ENCODE data around the gene SLC52A3.
"Not testable (repeated sequence)": the region's sequence is repeated elsewhere in the genome, so short reads cannot be mapped to it uniquely, and the experiment has no call there.

SLC52A3 gene

DNA sequence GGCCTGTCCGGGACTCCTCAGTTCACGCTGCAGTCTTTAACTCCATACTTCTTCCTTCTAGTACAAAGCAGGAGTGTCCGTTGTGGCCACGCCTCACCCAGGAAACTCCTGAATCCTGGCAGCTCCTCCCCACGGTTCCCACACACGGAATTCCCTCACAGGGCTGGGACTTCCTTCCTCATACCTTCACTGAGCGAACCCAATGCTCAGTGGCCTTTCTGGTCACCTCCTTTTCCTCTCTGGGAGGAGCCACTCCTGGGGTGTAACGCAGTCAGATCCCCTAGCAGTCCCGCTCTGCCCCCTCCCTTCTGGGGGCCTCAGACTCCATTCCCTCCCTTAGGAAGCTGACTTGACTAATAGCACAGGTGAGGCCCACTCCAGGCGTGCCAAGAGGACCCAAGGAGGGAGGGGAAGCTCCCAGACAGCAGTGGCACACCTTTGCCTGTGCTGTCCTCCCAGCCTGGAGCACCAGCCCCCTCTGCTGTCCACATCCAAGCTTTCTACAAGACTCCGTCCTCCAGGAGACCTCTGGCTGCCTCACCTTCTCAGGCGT, at the start of gene SLC52A3:
TSS of gene SLC52A3 (minus strand) at position 75 of the 553 bp plus-strand sequence. CDS start 2,726 bp downstream, outside the sequence.
- DNase-seq: no peak

DNA sequence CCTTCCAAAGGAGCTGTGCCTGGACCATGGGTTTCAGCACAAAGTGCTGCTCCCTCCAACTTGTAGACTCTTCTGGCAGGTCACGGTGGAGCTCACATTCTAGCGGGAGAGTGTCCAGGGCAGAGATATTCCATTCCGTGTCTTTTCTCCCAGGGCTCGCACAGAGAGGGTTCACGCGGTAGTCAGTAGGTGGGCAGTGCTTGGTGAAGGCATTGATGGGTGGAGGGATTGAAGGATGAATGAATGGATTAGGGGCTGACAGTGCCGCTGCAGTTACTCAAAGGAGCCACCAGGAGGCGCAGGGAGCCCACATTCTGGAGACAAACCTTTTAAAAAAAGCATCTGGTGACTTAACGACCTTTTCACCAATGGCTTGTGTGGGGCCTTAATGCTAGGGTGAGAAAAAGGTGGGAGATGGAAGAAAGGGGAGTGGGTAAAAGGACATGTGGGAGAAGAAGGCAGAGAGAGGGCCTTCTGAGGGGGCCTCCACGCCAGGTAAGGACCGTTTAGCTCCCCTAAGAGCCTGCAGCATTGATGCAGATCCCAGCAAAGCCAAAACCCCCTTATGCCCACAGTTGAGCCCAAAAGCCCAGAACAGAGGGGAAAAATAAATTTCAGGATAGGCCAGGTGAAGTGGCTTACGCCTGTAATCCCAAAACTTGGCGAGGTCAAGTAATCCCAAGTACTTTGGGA, 47.8 kb upstream of the SLC52A3 start:
- peak; percentile 20 for DNase-seq

DNA sequence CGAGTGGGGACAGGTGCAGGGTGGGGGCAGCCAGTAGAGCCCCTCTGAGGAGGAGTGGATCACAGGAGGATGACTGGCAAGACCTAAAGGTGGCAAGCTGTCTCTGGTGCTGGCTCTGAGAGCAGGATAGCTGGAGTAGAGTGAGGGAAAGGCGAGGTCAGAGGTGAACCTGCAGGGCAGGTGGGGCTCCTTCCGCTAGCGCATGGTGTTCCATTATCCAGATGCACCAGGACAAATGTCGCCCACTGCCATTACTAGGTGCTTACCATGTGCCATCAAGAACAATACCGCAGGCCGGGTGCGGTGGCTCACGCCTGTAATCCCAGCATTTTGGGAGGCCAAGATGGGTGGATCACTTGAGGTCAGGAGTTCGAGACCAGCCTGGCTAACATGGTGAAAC, 46.9 kb upstream of the SLC52A3 start:
- no peak for DNase-seq

DNA sequence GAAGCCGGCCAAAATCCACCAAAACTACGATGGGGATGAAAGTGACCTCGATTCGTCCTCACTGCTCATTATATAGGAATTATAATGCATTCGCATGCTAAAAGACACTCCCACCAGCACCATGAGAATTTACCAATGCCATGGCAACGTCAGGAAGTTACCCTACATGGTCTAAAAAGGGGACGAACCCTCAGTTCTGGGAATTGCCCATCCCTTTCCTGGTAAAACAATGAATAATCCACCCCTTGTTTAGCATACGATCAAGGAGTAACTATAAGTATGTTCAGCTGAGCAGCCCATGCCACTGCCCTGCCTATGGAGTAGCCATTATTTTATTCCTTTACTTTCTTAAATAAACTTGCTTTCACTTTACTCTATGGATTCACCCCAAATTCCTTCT, 45.1 kb upstream of the SLC52A3 start:
- DNase-seq: no peak

DNA sequence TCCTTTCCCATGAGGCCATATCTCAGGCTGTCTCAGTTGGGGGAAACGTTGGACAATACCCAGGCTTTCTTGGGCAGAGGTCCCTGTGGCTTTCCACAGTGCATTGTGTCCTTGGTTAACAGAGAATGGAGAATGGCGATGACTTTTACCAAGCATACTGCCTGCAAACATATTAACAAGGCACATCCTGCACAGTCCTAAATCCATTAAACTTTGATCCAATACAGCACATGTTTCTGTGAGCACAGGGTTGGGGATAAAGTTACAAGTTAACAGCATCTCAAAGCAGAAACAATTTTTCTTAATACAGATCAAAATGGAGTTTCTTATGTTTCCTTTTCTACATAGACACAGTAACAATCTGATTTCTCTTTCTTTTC, 44.1 kb upstream of the SLC52A3 start:
- DNase-seq: not testable (repeated sequence)

DNA sequence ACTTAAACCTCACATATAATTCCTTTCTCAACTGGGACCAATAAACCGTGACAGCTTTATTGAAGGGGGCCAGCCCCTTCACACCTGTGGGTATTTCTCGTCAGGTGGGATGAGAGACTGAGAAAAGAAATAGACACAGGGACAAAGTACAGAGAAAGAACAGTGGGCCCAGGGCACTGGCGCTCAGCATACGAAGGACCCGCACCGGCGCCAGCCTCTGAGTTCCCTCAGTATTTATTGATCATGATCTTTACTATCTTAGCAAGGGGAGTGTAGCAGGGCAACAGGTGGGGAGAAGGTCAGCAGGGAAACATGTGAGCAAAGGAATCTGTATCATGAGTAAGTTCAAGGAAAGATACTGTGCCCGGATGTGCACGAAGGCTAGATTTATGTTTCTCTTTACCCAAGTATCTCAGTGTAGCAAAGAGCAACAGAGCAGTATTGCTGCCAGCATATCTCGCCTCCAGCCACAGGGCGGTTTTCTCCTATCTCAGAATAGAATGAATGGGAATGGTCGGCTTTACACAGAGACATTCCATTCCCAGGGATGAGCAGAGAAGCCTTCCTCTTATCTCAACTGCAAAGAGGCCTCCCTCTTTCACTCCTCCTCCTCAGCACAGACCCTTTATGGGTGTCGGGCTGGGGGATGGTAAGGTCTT, 43.6 kb upstream of the SLC52A3 start:
- not testable (repeated sequence) for DNase-seq

DNA sequence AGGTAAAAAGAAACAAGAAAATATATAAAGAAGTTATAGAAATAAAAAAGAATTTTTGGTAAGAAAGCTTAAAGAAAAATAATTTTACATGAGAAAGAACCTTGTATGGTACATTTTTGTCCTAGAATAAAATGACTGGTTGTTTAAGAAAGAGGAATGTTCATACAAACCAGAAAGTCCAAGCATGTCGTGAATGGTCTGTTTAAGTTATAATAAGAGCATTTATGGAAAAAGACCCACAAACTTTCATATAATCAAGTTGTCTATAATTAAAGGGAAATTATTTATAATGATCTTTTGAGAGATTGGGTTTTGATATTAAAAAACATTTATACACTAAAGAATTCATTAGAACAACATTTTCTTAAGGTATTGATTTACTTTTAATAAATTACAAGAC, 37.4 kb upstream of the SLC52A3 start:
- no peak for DNase-seq

DNA sequence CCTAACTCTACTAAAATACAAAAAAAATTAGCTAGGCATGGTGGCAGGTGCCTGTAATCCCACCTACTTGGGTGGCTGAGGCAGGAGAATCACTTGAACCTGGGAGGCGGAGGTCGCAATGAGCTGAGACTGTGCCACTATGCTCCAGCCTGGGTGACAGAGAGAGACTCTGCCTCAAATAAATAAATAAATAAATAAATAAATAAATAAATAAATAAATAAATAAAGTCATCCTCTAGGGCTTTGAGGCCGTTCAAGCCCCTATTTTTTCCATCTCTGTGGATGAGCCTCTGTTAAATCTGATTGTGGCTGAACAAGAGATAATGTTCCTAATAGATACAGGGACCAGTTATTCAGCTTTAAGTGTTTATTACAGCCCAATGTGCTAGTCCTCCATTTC, 33.4 kb upstream of the SLC52A3 start:
- no peak for DNase-seq

DNA sequence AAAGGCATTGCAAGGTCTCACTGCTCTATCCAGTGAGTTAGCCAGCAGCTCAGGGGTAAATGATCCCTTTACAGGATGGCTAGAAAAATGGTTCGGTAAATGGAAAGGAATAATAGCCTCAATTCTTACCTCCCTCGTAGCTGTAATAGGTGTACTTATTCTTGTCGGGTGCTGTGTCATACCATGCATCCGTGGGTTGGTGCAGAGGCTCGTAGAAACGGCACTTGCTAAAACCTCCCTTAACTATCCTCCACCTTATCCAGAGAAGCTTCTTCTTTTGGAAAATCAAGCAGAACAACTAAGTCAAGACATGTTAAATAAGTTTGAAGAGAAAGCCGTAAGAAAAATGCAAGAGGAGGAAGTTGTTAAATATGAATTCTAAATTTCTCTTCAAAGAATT, 31.7 kb upstream of the SLC52A3 start:
- DNase-seq: not testable (repeated sequence)

DNA sequence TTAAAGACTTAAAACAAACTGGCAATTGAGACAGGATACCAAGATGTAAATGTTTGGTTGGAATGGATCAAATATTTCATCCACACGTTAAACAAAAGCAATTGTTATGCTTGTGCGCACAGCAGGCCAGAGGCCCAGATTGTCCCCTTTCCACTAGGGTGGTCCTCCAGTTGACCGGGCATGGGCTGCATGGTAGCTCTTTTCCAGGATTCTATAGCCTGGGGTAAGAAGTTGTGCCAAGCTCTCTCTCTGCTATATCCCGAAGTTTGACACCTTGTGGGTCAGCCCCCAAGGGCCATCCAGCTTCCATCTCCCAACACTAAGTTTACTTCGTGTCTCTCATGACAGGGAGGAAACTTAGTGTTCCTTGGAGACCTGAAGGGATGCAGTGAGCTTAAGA, 30.4 kb upstream of the SLC52A3 start:
- not testable (repeated sequence) for DNase-seq

DNA sequence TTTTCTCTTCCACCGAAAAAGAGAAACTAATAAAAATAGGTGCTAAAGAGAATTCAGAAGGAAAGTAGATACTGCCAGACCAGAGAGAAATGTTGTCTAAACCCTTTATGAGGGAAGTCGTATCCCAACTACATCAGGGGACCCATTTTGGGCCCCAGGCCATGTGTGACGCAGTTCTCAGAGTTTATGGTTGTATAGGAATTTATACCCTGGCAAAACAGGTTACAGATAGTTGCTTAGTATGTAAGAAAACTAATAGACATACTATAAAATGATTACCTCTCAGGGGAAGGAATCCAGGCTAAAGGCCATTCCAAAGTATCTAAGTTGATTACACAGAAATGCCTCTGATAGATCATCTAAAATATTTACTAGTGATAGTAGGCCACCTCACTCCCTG, 28.6 kb upstream of the SLC52A3 start:
- DNase-seq: no peak

DNA sequence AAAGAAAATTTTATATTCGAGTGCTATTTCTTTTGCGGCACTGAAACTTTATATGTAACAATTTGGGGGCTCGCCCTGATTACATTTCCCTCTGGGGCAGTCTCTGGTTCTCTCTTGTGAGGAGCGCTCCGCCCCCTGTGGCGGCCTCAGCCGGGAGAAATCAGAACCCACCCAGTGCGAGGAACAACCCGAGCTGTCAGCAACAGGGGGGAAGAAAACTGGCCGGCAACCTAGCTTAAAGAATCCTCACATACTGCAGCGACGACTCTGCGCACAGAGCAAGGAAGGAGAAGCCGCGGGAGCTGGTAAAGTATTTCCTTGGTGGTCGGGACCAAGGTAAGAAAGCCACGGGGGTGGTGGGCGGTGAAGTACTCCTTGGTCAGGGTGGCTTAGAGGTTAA, 23.9 kb upstream of the SLC52A3 start:
- no peak for DNase-seq

DNA sequence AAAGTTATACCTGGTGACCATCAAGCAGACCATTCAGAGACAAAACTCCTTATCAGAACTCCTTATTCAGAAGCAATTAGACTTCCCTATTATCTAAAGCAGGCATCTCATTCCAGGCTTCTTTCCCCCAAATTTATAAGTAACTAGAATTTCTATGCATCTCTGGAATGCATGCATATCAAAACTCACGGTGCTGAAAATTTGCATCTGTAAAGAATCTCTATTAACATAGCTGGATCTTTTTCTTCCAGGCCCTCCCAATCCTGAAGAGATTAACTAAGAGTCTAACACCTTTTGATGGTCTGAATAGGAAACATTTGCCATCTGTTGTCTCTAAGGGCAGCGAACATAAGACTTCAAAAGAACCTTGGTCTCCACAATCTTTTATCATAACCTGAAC, 22.8 kb upstream of the SLC52A3 start:
- DNase-seq: no peak

DNA sequence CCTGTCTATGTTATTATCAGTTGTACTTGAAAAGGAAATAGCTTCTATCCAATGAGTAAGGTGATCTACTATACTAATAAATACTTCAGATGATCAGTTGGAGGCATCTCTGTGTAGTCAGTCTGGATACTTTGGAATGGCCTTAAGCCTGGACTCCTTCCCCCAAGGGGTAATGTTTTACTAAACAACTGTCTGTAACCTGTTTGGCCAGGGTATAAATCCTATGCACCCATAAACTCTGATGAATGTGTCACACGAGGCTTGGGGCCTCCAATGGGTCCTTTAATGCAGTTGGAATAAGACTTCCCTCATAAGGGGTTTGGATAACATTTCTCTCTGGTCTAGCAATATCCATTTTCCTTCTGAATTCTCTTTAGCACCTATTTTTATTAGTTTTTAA, 19.5 kb upstream of the SLC52A3 start:
- DNase-seq: no peak

DNA sequence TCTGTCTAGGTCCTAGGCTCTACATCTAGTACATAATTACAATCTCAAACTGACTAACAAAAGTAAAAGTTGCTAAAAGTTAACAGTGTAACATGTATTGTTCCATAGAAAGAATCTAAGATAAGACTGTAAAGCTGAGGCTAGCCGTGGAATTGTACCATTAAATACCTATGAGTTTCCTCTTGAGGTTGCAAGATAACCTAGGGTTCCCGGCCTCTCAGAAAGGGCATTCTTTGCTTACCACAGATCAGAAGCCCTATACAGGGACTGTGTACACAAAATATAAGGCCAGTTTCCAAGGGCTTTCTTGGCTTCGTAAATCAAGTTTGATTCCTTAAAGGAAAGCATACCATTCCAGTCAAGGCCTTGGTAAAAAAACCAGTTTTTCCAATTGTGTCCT, 11.5 kb upstream of the SLC52A3 start:
- no peak for DNase-seq

DNA sequence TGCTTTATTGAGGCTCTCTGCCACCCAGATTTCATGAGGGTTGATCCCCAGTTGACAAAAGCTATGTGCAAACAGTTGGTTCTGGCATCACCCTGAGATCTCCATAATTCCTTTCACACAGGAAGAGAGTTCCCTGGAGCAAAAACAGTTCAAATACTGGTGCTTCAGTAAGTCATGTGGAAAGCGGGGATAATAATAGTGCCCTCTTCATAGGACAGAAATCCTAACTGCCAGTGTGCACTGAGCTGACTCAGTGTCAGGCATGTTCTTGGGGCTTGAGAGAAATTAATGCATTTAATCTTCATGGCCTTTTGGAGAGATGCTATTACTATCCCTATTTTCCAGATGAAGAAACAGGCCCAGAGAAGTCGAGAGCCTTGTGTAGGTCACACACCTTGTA, 7.9 kb upstream of the SLC52A3 start:
- DNase-seq: no peak

DNA sequence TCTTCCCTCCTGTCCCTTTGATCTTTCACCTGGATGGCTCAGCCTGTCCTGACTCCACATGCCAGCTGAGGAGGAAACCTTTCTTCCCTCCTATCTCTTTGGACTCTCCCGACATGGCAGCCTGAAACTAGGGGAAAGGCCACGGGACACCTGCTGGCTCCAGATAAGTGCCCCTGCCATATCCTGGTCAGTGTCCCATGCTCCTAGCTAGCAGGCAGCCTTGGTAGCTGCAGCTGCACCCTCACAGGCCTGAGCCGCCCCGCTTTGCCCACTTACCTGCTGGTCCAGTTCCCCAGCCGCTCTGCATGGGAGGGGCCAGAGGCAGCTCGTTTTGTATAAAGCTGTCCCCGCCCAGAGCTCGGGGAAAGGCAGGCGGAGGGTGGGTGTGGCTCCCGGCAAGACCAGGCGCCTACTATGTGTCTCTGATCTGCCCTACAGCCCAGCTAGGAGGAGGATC, 7.4 kb upstream of the SLC52A3 start:
- DNase-seq: no peak

DNA sequence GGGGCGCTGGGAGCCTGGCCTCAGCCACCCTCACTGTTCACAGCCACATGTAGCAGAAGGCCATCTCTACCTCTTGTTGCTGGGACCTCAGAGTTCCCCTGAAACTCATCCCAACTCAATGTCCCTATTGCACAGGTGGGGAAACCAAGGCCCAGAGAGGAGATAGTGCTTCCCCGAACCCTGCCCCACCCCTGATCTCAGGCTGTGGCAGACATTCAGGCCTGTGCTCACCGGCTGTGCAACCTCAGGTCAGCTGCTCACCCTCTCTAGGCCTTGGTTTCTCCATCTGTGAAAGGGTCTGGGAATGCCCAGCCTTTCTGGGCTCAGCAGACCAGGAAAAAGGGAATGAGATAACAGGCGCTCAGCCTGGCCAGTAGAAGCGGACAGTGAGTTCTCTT, 6.4 kb upstream of the SLC52A3 start:
- no peak for DNase-seq

DNA sequence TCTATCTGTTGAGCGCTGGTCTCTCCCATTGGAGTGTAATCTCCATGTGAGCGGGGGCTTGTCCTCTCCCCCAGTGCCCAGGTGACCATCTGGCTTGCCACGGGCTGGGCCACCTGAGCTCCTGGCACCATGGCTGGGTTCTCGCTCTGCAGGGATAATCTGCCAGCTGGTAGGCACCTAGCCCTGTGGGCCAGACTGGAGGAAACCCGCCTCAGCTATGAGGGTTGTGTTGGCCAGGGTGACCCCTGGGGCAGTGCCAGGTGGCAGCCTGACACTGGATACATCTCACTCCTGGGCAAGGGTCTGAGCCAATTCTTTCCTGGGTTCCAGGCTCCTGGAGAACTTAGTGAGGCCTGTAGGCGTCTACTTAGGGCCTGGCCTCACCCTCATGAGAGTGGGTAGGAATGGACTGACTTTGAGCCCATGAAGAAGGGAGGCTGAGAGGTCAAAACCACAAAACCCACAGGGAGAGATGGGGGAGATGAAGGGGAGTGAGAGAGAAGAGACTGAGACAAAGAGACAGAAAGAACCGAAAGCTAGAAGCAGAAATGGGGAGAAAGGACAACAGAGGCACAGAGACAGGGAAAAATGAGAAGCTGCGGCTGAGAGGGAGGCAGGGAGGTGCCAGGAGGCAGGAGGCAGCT, 5.8 kb upstream of the SLC52A3 start:
- DNase-seq: no peak

DNA sequence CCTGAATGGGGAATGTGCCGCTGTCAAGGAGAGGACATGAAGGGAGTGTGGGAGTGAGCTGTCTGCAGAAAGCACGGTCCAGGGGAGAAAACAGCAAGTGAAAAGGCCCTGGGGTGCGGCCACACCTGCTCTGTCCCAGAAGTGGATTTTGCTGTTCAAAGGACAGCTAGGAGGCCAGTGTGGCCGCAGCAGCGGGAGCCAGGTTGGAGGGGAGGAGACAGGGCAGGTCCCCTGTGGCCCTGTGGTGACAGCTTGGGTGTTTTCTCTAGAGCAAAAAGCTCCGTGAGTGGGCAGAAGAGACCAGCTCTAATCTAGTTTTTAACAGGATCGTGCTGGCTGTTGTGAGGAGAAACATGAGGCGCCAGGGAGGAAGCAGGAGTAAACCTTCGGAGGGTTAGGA, 4.5 kb upstream of the SLC52A3 start:
- DNase-seq: no peak

DNA sequence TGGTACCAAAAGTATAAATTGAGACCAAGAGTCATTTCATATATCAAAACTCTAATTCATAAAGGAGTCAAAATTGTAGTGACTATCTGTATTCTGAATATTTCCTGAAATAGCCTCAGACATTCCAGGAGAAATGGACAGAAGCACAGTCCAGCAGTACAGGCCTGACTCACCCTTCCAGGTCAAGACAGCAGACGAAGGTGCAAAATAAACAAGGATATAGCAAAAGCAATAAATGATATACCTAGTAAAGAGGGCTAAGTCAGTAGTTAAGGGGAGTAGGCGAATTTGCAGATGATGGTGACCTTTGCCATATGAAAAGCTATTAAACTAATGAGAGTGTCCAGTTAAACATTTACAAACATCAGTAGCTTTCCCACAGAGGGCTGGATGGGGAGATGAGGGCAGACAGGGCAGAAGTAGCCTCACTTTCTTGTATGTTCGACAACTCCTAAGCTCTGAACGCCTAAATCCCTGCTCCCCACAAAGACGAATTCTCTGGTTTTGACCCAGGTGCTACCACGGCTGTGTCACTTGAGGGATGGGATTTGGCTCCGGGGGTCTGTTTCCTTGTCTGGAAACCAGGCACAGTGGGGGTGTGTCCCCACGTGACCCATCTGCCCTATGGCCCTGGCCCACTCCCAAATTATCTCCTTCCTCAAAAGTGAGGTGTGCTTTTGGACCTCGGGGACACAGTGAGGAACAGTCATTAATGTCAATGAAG, 3.6 kb upstream of the SLC52A3 start:
- DNase-seq: no peak

DNA sequence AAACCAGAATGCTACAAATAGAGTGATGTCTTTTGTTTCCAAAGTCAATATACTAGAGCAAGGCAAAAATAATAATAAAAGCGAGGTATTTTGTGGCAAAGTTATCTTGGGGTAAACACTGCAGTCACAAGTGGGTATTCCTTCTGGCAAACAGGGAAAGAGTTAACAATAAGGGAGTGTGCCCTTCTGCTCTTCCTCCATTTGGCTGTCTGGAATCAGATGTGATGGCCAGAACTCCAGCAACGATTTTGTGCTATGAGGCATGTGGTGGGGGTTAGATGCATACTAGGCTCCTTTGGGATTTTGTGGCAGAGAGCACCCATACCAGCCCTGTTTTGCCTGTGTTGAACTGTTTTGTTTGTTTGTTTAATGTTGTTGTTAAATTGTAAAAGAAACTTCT, 2.4 kb upstream of the SLC52A3 start:
- no peak for DNase-seq

DNA sequence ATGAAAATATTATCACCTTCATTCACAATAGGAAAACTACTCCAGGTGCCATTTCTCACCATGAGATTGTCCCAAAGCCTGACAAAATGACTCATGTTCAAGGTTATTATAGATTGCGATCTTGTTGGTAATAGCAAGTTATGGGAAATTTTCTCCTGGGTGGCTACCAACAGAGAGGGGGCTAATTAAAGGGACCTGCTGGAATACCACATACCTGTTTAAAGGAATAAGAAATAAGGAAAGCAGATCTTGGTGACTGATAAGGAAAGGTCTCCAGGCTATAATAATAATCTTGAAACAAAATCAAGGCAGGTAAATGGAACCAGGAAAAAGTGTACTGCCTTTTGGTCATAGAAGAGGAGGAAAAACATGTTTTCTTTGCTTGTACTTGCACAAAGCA, 1.4 kb downstream of the SLC52A3 start:
- DNase-seq: no peak

Measured in KG1 (cell line).